Measurements from ENCODE around the gene HSPB7. TPM values are rescaled to one million over a fixed set of nuclear protein-coding genes. Genes with fewer than 3 reads are reported as not detected.

The HSPB7 gene
- total RNA-seq, 2 donors from 2014 or later = 11.4 to 20.4 TPM

- Histone ChIP-seq H3K4me3 (peak overlapping the region in 1 of 2 donors; percentile 3), H3K27ac (peak overlapping the region; percentile 78 to 84), H3K9me3 (no peaks in the 10 kb centered on the region), H3K4me1 (replicated peaks) (peaks cover 7% of the 10 kb centered on the region), H3K36me3 (no peaks in the 10 kb centered on the region), H3K27me3 (replicated peaks; ENCODE audit: insufficient read depth) (no peaks in the 10 kb centered on the region)
- intact Hi-C loops (cut with DNase I) = no loop called here
- TF ChIP-seq POLR2A (IDR thresholded peaks at IDR 0.05) (no peak), POLR2AphosphoS5 (IDR thresholded peaks at IDR 0.05) (no peak), CTCF (IDR thresholded peaks at IDR 0.05) (no peak)
- DNase-seq (ENCODE audit: low spot score) = no peak
- WGBS = 78% methylated on average over 10 of the region's 10 CpGs
These were observed 775 bp downstream of the HSPB7 start for GRCh38 chr1:16017076-16017460.

GRCh38 chr1:16015960-16016901 lies 1.6 kb downstream of the HSPB7 start:
- H3K9me3 ChIP-seq = no peaks in the 10 kb centered on the region
- DNase-seq (ENCODE audit: low spot score) = no peak
- peak overlapping the region; percentile 78 to 84 for H3K27ac ChIP-seq
- H3K36me3 ChIP-seq = no peaks in the 10 kb centered on the region
- intact Hi-C loops (cut with DNase I) = no loop called here
- H3K27me3 ChIP-seq (replicated peaks; ENCODE audit: insufficient read depth) = no peaks in the 10 kb centered on the region
- no peak for TF ChIP-seq POLR2AphosphoS5 (IDR thresholded peaks at IDR 0.05)
- no peak for TF ChIP-seq POLR2A (IDR thresholded peaks at IDR 0.05)
- no peak for TF ChIP-seq CTCF (IDR thresholded peaks at IDR 0.05)
- 65% methylated on average over 19 of the region's 23 CpGs for WGBS
- H3K4me1 ChIP-seq (replicated peaks) = peaks cover 7% of the 10 kb centered on the region
- H3K4me3 ChIP-seq = no peak overlapping the region

- Histone ChIP-seq H3K4me1 (replicated peaks) (peaks cover 7% of the 10 kb centered on the region), H3K27me3 (replicated peaks; ENCODE audit: insufficient read depth) (no peaks in the 10 kb centered on the region), H3K27ac (peak overlapping the region; percentile 78 to 84), H3K9me3 (no peaks in the 10 kb centered on the region), H3K36me3 (no peaks in the 10 kb centered on the region), H3K4me3 (no peak overlapping the region)
- TF ChIP-seq CTCF (IDR thresholded peaks at IDR 0.05) (no peak), POLR2AphosphoS5 (IDR thresholded peaks at IDR 0.05) (no peak), POLR2A (IDR thresholded peaks at IDR 0.05) (no peak)
- WGBS = 91% methylated on average over 22 of the region's 25 CpGs
- no peak for DNase-seq (ENCODE audit: low spot score)
- intact Hi-C loops (cut with DNase I) = no loop called here
These were observed 2.4 kb downstream of the HSPB7 start for GRCh38 chr1:16015491-16015890.

GRCh38 chr1:16014509-16015482 lies 3.0 kb downstream of the HSPB7 start:
- peaks cover 7% of the 10 kb centered on the region for H3K4me1 ChIP-seq (replicated peaks)
- H3K9me3 ChIP-seq = no peaks in the 10 kb centered on the region
- TF ChIP-seq POLR2AphosphoS5 (IDR thresholded peaks at IDR 0.05) (no peak), CTCF (IDR thresholded peaks at IDR 0.05) (no peak), POLR2A (IDR thresholded peaks at IDR 0.05) (no peak)

More at GRCh38 chr1:16014509-16015482, 3.0 kb downstream of the HSPB7 start:
- intact Hi-C loops (cut with DNase I) = no loop called here
- DNase-seq (ENCODE audit: low spot score) = no peak
- no peaks in the 10 kb centered on the region for H3K36me3 ChIP-seq
- no peaks in the 10 kb centered on the region for H3K27me3 ChIP-seq (replicated peaks; ENCODE audit: insufficient read depth)
- no peak overlapping the region for H3K4me3 ChIP-seq
- peak overlapping the region; percentile 78 to 84 for H3K27ac ChIP-seq
- 66% methylated on average over 17 of the region's 17 CpGs for WGBS

Measured in prostate gland (tissue), 2 donors.